B cell (primary cell): ENCODE measurements around the gene AQR. TPM values are rescaled to one million over a fixed set of nuclear protein-coding genes. Genes with fewer than 3 reads are reported as not detected.

Experiments
- ATAC-seq: fragments of 200-7000 bp; cut with Tn5 transposase; one replicate; pipeline ENCODE4 v1.10.0; 2021; ENCODE audit warnings: low read depth, mild to moderate bottlenecking, moderate number of reproducible peaks, moderate library complexity
- CTCF ChIA-PET: fragments of 350-600 bp; sonication (Branson Sonifier 250); formaldehyde crosslinking; loops from one replicate; lab custom pipeline; 2021; ENCODE audit warnings: antibody characterized with exemption, inconsistent platforms; lab: Charles Lee
- POLR2A ChIA-PET: fragments of 350-600 bp; sonication (Branson Sonifier 250); formaldehyde crosslinking; loops from one replicate; lab custom pipeline; 2021; ENCODE audit warnings: antibody characterized with exemption; lab: Charles Lee
- DNase-seq: peaks from one replicate; pipeline ENCODE4 v3.0.0; 2013
- H2AFZ ChIP-seq: 2 replicates; pipeline ENCODE4 v1.6.1; 2012; ENCODE audit warnings: mild to moderate bottlenecking, low read depth, low read length; ENCODE audit not compliant: insufficient read depth, poor library complexity, severe bottlenecking
- H3K27ac ChIP-seq, 2 donors: 1 replicate in 1 of 2; 2 replicates in 1 of 2; pipeline ENCODE4 v1.5.1; 2012 to 2013; ENCODE audit warnings: low read length in 2 of 2, mild to moderate bottlenecking in 2 of 2, moderate library complexity in 1 of 2
- H3K27me3 ChIP-seq, 4 experiments: fragments of 200-600 bp in 1 of 4; sonication (generic) in 1 of 4; replicated peaks in 1 of 4; 1 replicate in 2 of 4; 2 replicates in 2 of 4; pipeline versions ENCODE4 v1.6.1 to v1.7.0; 2013 to 2016; ENCODE audit warnings: low read length in 3 of 4, mild to moderate bottlenecking in 2 of 4, mixed read lengths in 1 of 4, moderate library complexity in 1 of 4; ENCODE audit not compliant: insufficient read depth in 4 of 4, control insufficient read depth in 3 of 4; ENCODE audit errors: control extremely low read depth in 1 of 4
- H3K36me3 ChIP-seq, 2 experiments: replicated peaks in 1 of 2; 1 replicate in 1 of 2; 2 replicates in 1 of 2; pipeline versions ENCODE4 v1.6.1 to v1.7.1; 2013; ENCODE audit warnings: low read length in 1 of 2; ENCODE audit not compliant: insufficient read depth in 2 of 2, control insufficient read depth in 1 of 2; ENCODE audit errors: control extremely low read depth in 1 of 2, extremely low read depth in 1 of 2
- H3K4me1 ChIP-seq, 2 donors: fragments of 200-600 bp in 1 of 2; sonication (generic) in 1 of 2; 1 replicate in 1 of 2; 2 replicates in 1 of 2; pipeline versions ENCODE4 v1.5.1 to v1.6.1; 2013 to 2017; ENCODE audit warnings: low read length in 2 of 2; ENCODE audit not compliant: control insufficient read depth in 2 of 2, insufficient read depth in 2 of 2
- H3K4me2 ChIP-seq: replicated peaks from 2 replicates; pipeline ENCODE3; 2012; ENCODE audit warnings: mild to moderate bottlenecking, low read depth, low read length; ENCODE audit not compliant: poor library complexity, severe bottlenecking
- H3K4me3 ChIP-seq, 5 experiments: fragments of 200-600 bp in 1 of 5; sonication (generic) in 1 of 5; 1 replicate in 3 of 5; 2 replicates in 2 of 5; pipeline versions ENCODE4 v1.5.1 to v1.7.0; 2011 to 2016; ENCODE audit warnings: low read length in 4 of 5, mild to moderate bottlenecking in 4 of 5, low read depth in 2 of 5, control low read depth in 1 of 5, moderate library complexity in 1 of 5; ENCODE audit not compliant: insufficient read depth in 1 of 5; ENCODE audit errors: control extremely low read depth in 1 of 5, extremely low read depth in 1 of 5
- H3K79me2 ChIP-seq: fragments of 200-600 bp; sonication (generic); one replicate; pipeline ENCODE4 v1.6.0; 2016; ENCODE audit warnings: low read length; ENCODE audit not compliant: control insufficient read depth, insufficient read depth
- H3K9ac ChIP-seq: fragments of 200-600 bp; sonication (generic); 2 replicates; pipeline ENCODE4 v1.6.1; 2017; ENCODE audit warnings: mild to moderate bottlenecking, low read length, moderate library complexity
- H3K9me3 ChIP-seq, 3 donors: one replicate each; pipeline versions ENCODE4 v1.6.1 to v1.7.1; 2013; ENCODE audit warnings: low read length in 2 of 3; ENCODE audit not compliant: control insufficient read depth in 2 of 3, insufficient read depth in 1 of 3; ENCODE audit errors: control extremely low read depth in 1 of 3
- H4K20me1 ChIP-seq: 2 replicates; pipeline ENCODE4 v1.6.0; 2012; ENCODE audit warnings: mild to moderate bottlenecking, low read length; ENCODE audit not compliant: insufficient read depth, control insufficient read depth, poor library complexity, severe bottlenecking
- H3K27ac Mint-ChIP-seq: one replicate; pipeline ENCODE4 v1.8.0; 2021; ENCODE audit warnings: mixed read lengths
- H3K27me3 Mint-ChIP-seq: one replicate; pipeline ENCODE4 v1.8.0; 2021; ENCODE audit warnings: mixed read lengths
- H3K4me1 Mint-ChIP-seq: one replicate; pipeline ENCODE4 v1.8.0; 2021; ENCODE audit warnings: mixed read lengths
- H3K4me3 Mint-ChIP-seq: one replicate; pipeline ENCODE4 v1.8.0; 2021; ENCODE audit warnings: mixed read lengths
- H3K9me3 Mint-ChIP-seq: one replicate; pipeline ENCODE4 v1.8.0; 2022; ENCODE audit warnings: mixed read lengths; ENCODE audit not compliant: insufficient read depth
- EZH2 ChIP-seq: IDR thresholded peaks from 2 replicates; pipeline ENCODE4 v1.6.1; 2012; ENCODE audit warnings: borderline replicate concordance, low read depth, mild to moderate bottlenecking, moderate library complexity, low read length; ENCODE audit not compliant: insufficient read depth, poor library complexity, severe bottlenecking
- WGBS: methylation state at CpG from one replicate; pipeline ENCODE4 v1.1.5; 2013; ENCODE audit warnings: missing lambda C conversion rate; ENCODE audit not compliant: insufficient coverage; 5-methylcytosine and 5-hydroxymethylcytosine counted together
- intact Hi-C: fragments of 100-400 bp; cut with micrococcal nuclease; formaldehyde crosslinking; loops from one replicate; pipeline ENCODE4 v1.10.0; 2022
- polyA plus RNA-seq: library from polyadenylated mRNA; depleted of rRNA; stranded (reverse); fragments of >200 nt; gene quantifications from 2 replicates; pipeline ENCODE4 v1.2.3, GENCODE V29; 2012
- total RNA-seq, 2 donors: library from RNA; stranded (reverse); fragments of 120-200 nt in 1 of 2; gene quantifications; 1 replicate in 1 of 2; 2 replicates in 1 of 2; pipeline versions ENCODE4 v1.2.3 to v1.2.4, GENCODE V29; 2013 to 2022
- TF ChIP-seq, protein P1 (sequence below): fragments of 200-600 bp; IDR thresholded peaks from one replicate; pipeline ENCODE4 v1.8.0; 2022; ENCODE audit warnings: antibody characterized with exemption, mild to moderate bottlenecking

Gene AQR
- total and polyA plus RNA-seq, 2 donors (not counting 1 experiment from before 2014, with no cell fraction given): 24.2 to 41.7 TPM

- H3K4me1 Mint-ChIP-seq: no peaks in the 10 kb centered on the region
- no peak overlapping the region for H3K9ac ChIP-seq
- no peaks in the 10 kb centered on the region for H3K9me3 Mint-ChIP-seq
- peaks cover 6 to 41% of the 10 kb centered on the region in 2 experiments for H3K36me3 ChIP-seq
- H3K27ac Mint-ChIP-seq: no peak overlapping the region
- peaks cover 16% of the 10 kb centered on the region for H3K79me2 ChIP-seq
- no peak overlapping the region for H3K4me2 ChIP-seq
- H3K27me3 Mint-ChIP-seq: no peaks in the 10 kb centered on the region
- no peak overlapping the region for H3K4me3 Mint-ChIP-seq
- WGBS: no CpG with 5 or more reads among the region's 1 CpG
- ChIA-PET CTCF (no interaction called here), POLR2A (no interaction called here)
- peaks cover 8% of the 10 kb centered on the region for H4K20me1 ChIP-seq
- no peaks in the 10 kb centered on the region for H3K4me1 ChIP-seq
- no peak for DNase-seq
- no peak overlapping the region for H3K27ac ChIP-seq
- H3K9me3 ChIP-seq: no peaks in the 10 kb centered on the region
- H3K27me3 ChIP-seq: no peaks in the 10 kb centered on the region
- no peak for ATAC-seq
- H3K4me3 ChIP-seq: no peak overlapping the region
- TF ChIP-seq EZH2: no peak
- TF ChIP-seq, protein P1, sequence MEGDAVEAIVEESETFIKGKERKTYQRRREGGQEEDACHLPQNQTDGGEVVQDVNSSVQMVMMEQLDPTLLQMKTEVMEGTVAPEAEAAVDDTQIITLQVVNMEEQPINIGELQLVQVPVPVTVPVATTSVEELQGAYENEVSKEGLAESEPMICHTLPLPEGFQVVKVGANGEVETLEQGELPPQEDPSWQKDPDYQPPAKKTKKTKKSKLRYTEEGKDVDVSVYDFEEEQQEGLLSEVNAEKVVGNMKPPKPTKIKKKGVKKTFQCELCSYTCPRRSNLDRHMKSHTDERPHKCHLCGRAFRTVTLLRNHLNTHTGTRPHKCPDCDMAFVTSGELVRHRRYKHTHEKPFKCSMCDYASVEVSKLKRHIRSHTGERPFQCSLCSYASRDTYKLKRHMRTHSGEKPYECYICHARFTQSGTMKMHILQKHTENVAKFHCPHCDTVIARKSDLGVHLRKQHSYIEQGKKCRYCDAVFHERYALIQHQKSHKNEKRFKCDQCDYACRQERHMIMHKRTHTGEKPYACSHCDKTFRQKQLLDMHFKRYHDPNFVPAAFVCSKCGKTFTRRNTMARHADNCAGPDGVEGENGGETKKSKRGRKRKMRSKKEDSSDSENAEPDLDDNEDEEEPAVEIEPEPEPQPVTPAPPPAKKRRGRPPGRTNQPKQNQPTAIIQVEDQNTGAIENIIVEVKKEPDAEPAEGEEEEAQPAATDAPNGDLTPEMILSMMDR: no peak
- intact Hi-C loops: no loop called here
- H2AFZ ChIP-seq: no peak overlapping the region
These were observed 17.5 kb downstream of the AQR start for GRCh38 chr15:34951993-34952392.

DNA sequence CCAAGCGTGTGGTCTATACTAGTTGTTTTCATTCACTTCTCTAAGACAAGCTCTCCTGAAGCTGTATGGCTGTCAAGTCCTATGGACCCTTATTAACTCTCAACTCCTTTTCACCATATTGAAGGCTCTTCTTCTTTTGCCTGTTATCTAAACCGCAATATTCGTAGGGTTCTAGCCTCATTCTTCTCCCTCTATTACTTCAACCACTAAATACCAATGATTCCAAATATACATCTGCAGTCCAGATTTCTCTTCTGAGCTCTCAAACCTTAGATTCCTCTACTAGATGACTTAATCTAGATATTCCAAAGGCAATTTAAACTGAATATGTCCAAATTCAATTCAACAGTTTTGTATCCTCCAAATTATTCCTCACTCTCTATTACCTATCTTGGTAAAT is 24.6 kb downstream of the AQR start:
- no peaks in the 10 kb centered on the region for H3K4me1 Mint-ChIP-seq
- Histone ChIP-seq H3K79me2 (no peaks in the 10 kb centered on the region), H3K9me3 (no peaks in the 10 kb centered on the region), H3K9ac (no peak overlapping the region), H4K20me1 (no peaks in the 10 kb centered on the region), H3K4me2 (no peak overlapping the region), H3K27ac (no peak overlapping the region), H3K36me3 (peaks cover 17 to 44% of the 10 kb centered on the region in 2 experiments), H3K4me1 (no peaks in the 10 kb centered on the region), H3K4me3 (no peak overlapping the region), H3K27me3 (no peaks in the 10 kb centered on the region), H2AFZ (no peak overlapping the region)
- H3K27me3 Mint-ChIP-seq: no peaks in the 10 kb centered on the region
- WGBS: 100% methylated on average over 3 of the region's 3 CpGs
- intact Hi-C loops: no loop called here
- no peaks in the 10 kb centered on the region for H3K9me3 Mint-ChIP-seq
- DNase-seq (no peak), ATAC-seq (no peak)
- CTCF ChIA-PET: interaction anchor here (0.8 kb wide), 1 partner anchor 15 kb away, joined by 3 read pairs; no protein-coding TSS in a partner anchor
- POLR2A ChIA-PET: no interaction called here
- no peak overlapping the region for H3K27ac Mint-ChIP-seq
- no peak overlapping the region for H3K4me3 Mint-ChIP-seq
- TF ChIP-seq, protein P1: no peak
- no peak for TF ChIP-seq EZH2
